ENCODE measurements around the gene EPHB1. TPM values are rescaled to one million over a fixed set of nuclear protein-coding genes. Genes with fewer than 3 reads are reported as not detected.

The EPHB1 gene
- total RNA-seq, 1 donor from 2014 or later = 0.53 TPM

DNA sequence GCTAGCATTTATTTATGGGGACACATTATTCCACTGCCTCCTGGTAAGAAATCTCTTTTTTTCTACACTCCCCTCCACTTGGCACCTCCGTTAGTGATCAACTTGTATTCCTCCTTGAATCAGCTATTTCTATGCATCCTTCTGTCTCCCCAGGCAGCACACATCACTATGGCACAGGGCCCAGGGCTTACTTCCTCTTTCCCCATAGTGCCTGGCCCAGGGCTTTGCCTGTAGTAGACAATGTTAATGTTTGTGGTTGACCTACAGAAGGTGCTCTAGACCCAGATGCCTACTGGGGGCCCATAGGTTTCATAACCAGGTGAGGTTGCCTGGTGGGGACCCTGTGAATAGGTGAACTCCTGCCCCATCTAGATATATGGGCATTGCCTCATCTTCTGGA is 44.9 kb downstream of the EPHB1 start:
- H3K4me1 ChIP-seq = no peaks in the 10 kb centered on the region
- DNase-seq (ENCODE audit: low spot score in 2 of 2) = peak in 1 of 2 donors; percentile 53
- no peak overlapping the region for H3K4me3 ChIP-seq
- intact Hi-C loops (cut with DNase I) = no loop called here
- H3K27ac ChIP-seq = no peak overlapping the region
- TF ChIP-seq CTCF (IDR thresholded peaks at IDR 0.05) = no peak
- no peaks in the 10 kb centered on the region for H3K9me3 ChIP-seq
- H3K27me3 ChIP-seq = no peaks in the 10 kb centered on the region
- H3K36me3 ChIP-seq = no peaks in the 10 kb centered on the region

DNA sequence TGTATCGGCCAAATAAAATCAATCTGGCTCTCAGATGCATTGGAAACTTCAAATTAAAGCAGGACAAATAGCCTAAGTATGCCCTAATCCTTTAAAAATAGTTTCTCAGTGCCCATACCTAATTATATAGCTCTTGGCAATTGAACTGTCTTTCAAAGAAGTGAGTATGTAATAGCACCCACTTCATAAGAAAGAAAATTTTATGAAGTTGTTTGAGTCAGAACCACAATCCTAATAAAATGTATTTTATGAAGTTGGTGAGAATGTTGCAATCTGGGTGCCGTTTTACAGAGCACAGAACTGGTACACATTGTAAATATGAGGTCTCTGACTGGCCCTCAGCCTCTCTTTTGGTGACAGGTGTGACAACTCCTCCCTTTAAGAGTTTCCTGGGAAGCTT is 45.4 kb downstream of the EPHB1 start:
- no peak overlapping the region for H3K4me3 ChIP-seq
- no peaks in the 10 kb centered on the region for H3K9me3 ChIP-seq
- DNase-seq (ENCODE audit: low spot score in 2 of 2) = no peak
- intact Hi-C loops (cut with DNase I) = no loop called here
- H3K27ac ChIP-seq = no peak overlapping the region
- H3K27me3 ChIP-seq = no peaks in the 10 kb centered on the region
- no peaks in the 10 kb centered on the region for H3K4me1 ChIP-seq
- H3K36me3 ChIP-seq = no peaks in the 10 kb centered on the region
- no peak for TF ChIP-seq CTCF (IDR thresholded peaks at IDR 0.05)

GRCh38 chr3:134846084-134846483 is 51.0 kb downstream of the EPHB1 start:
- no peak overlapping the region for H3K27ac ChIP-seq
- H3K27me3 ChIP-seq = no peaks in the 10 kb centered on the region
- peak in 1 of 2 donors; percentile 52 for DNase-seq (ENCODE audit: low spot score in 2 of 2)
- no peaks in the 10 kb centered on the region for H3K9me3 ChIP-seq
- TF ChIP-seq CTCF (IDR thresholded peaks at IDR 0.05) = no peak
- no peak overlapping the region for H3K4me3 ChIP-seq
- intact Hi-C loops (cut with DNase I) = no loop called here
- H3K4me1 ChIP-seq = no peaks in the 10 kb centered on the region
- H3K36me3 ChIP-seq = no peaks in the 10 kb centered on the region

- Histone ChIP-seq H3K36me3 (no peaks in the 10 kb centered on the region), H3K27ac (no peak overlapping the region), H3K27me3 (no peaks in the 10 kb centered on the region), H3K9me3 (no peaks in the 10 kb centered on the region), H3K4me1 (no peaks in the 10 kb centered on the region), H3K4me3 (no peak overlapping the region)
- DNase-seq (ENCODE audit: low spot score in 2 of 2) = peak in 1 of 2 donors; percentile 52
- TF ChIP-seq CTCF (IDR thresholded peaks at IDR 0.05) = no peak
- intact Hi-C loops (cut with DNase I) = no loop called here
These were observed 51.9 kb downstream of the EPHB1 start for GRCh38 chr3:134846911-134847317.

DNA sequence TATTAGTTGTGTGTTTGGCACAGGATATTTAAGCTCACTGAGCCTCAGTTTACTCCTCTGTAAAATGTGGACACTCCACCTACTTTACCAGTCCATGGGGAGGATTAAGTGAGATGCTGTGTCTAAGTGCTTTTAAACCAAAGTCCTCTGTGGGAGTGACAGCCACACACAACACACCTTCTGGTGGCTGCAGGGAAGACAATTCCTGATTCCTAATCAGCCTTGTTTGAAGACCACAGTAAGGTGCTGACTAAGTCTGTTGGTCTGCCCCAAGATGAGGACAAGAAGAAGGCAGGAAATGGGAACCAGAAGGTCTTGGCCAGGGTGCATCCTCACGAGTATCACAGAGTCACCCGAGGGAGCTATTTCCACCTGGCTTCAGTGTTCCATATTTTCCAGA is 52.3 kb downstream of the EPHB1 start:
- DNase-seq (ENCODE audit: low spot score in 2 of 2) = peak in 1 of 2 donors; percentile 4
- H3K9me3 ChIP-seq = no peaks in the 10 kb centered on the region
- no peak overlapping the region for H3K27ac ChIP-seq
- intact Hi-C loops (cut with DNase I) = no loop called here
- no peaks in the 10 kb centered on the region for H3K4me1 ChIP-seq
- no peaks in the 10 kb centered on the region for H3K27me3 ChIP-seq
- H3K36me3 ChIP-seq = no peaks in the 10 kb centered on the region
- no peak for TF ChIP-seq CTCF (IDR thresholded peaks at IDR 0.05)
- H3K4me3 ChIP-seq = no peak overlapping the region

GRCh38 chr3:134849561-134849960 is 54.5 kb downstream of the EPHB1 start:
- intact Hi-C loops (cut with DNase I) = no loop called here
- Histone ChIP-seq H3K36me3 (no peaks in the 10 kb centered on the region), H3K27me3 (no peaks in the 10 kb centered on the region), H3K27ac (no peak overlapping the region), H3K4me1 (no peaks in the 10 kb centered on the region), H3K4me3 (no peak overlapping the region), H3K9me3 (no peaks in the 10 kb centered on the region)
- no peak for TF ChIP-seq CTCF (IDR thresholded peaks at IDR 0.05)
- DNase-seq (ENCODE audit: low spot score in 2 of 2) = peak in 1 of 2 donors; percentile 41

All from ascending aorta (tissue), 2 donors.